K562 (cell line): ENCODE results near the gene THUMPD2.

Experiments
- HIVEP1 ChIP-seq: fragments of 250-450 bp; sonication (Bioruptor Pico); IDR thresholded peaks from 2 replicates; pipeline ENCODE4 v1.4.0; 2020; ENCODE audit warnings: mild to moderate bottlenecking
- NFYB ChIP-seq: IDR thresholded peaks from 2 replicates; pipeline ENCODE4 v1.6.1; 2011; ENCODE audit warnings: mild to moderate bottlenecking, moderate library complexity; ENCODE audit not compliant: insufficient read length; ENCODE audit errors: extremely low read depth
- PHF8 ChIP-seq: fragments of 200-600 bp; sonication (generic); IDR thresholded peaks from 2 replicates; pipeline ENCODE4 v1.6.1; 2012; ENCODE audit warnings: mixed run types, mild to moderate bottlenecking, inconsistent platforms, low read length, moderate library complexity, borderline replicate concordance
- RFX5 ChIP-seq: IDR thresholded peaks from 2 replicates; pipeline ENCODE4 v1.6.1; 2011; ENCODE audit warnings: low read depth, mild to moderate bottlenecking, improper control_type of control experiment, low read length
- STAT5B ChIP-seq: fragments of 250-450 bp; sonication (Bioruptor Pico); IDR thresholded peaks from 2 replicates; pipeline ENCODE4 v1.8.0; 2021; ENCODE audit warnings: mild to moderate bottlenecking, inconsistent platforms
- TF ChIP-seq, protein P1 (sequence below): fragments of 450-650 bp; IDR thresholded peaks from 2 replicates; pipeline ENCODE4 v1.6.1; 2016; ENCODE audit warnings: mild to moderate bottlenecking, moderate library complexity
- TF ChIP-seq, protein P2 (sequence below), 3 experiments: IDR thresholded peaks in 2 of 3; conservative IDR thresholded peaks in 1 of 3; 2 replicates each; pipeline ENCODE4 v1.5.1; 2011 to 2012; ENCODE audit warnings: low read length in 3 of 3, mild to moderate bottlenecking in 3 of 3, control low read depth in 2 of 3, improper control_type of control experiment in 1 of 3, inconsistent platforms in 1 of 3, low read depth in 1 of 3, mixed read lengths in 1 of 3, moderate library complexity in 1 of 3; ENCODE audit not compliant: insufficient read depth in 2 of 3

DNA sequence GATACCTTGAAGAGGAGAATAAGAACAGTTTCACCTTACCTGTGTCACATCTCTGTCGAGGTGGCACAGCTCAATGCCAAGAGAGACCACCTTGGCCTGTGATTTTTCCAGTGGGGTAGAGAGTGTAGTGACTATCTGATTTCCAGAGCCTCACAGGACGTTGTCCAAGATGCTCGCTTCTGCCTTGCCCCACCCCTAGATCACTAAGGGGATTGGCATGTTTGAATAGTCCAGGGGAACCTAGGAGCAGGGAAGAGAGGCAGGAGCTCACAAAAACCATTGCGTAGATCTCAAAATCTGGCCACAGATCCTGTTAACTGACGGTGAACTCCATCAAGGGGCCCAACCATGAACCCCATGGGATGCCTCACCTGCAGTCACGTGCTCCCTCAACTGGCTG lies 89.2 kb downstream of the THUMPD2 start:
- TF ChIP-seq STAT5B (no peak), HIVEP1 (CRISPR knock-in tag) (no peak), PHF8 (no peak), NFYB (no peak), RFX5 (no peak)
- TF ChIP-seq, protein P1, sequence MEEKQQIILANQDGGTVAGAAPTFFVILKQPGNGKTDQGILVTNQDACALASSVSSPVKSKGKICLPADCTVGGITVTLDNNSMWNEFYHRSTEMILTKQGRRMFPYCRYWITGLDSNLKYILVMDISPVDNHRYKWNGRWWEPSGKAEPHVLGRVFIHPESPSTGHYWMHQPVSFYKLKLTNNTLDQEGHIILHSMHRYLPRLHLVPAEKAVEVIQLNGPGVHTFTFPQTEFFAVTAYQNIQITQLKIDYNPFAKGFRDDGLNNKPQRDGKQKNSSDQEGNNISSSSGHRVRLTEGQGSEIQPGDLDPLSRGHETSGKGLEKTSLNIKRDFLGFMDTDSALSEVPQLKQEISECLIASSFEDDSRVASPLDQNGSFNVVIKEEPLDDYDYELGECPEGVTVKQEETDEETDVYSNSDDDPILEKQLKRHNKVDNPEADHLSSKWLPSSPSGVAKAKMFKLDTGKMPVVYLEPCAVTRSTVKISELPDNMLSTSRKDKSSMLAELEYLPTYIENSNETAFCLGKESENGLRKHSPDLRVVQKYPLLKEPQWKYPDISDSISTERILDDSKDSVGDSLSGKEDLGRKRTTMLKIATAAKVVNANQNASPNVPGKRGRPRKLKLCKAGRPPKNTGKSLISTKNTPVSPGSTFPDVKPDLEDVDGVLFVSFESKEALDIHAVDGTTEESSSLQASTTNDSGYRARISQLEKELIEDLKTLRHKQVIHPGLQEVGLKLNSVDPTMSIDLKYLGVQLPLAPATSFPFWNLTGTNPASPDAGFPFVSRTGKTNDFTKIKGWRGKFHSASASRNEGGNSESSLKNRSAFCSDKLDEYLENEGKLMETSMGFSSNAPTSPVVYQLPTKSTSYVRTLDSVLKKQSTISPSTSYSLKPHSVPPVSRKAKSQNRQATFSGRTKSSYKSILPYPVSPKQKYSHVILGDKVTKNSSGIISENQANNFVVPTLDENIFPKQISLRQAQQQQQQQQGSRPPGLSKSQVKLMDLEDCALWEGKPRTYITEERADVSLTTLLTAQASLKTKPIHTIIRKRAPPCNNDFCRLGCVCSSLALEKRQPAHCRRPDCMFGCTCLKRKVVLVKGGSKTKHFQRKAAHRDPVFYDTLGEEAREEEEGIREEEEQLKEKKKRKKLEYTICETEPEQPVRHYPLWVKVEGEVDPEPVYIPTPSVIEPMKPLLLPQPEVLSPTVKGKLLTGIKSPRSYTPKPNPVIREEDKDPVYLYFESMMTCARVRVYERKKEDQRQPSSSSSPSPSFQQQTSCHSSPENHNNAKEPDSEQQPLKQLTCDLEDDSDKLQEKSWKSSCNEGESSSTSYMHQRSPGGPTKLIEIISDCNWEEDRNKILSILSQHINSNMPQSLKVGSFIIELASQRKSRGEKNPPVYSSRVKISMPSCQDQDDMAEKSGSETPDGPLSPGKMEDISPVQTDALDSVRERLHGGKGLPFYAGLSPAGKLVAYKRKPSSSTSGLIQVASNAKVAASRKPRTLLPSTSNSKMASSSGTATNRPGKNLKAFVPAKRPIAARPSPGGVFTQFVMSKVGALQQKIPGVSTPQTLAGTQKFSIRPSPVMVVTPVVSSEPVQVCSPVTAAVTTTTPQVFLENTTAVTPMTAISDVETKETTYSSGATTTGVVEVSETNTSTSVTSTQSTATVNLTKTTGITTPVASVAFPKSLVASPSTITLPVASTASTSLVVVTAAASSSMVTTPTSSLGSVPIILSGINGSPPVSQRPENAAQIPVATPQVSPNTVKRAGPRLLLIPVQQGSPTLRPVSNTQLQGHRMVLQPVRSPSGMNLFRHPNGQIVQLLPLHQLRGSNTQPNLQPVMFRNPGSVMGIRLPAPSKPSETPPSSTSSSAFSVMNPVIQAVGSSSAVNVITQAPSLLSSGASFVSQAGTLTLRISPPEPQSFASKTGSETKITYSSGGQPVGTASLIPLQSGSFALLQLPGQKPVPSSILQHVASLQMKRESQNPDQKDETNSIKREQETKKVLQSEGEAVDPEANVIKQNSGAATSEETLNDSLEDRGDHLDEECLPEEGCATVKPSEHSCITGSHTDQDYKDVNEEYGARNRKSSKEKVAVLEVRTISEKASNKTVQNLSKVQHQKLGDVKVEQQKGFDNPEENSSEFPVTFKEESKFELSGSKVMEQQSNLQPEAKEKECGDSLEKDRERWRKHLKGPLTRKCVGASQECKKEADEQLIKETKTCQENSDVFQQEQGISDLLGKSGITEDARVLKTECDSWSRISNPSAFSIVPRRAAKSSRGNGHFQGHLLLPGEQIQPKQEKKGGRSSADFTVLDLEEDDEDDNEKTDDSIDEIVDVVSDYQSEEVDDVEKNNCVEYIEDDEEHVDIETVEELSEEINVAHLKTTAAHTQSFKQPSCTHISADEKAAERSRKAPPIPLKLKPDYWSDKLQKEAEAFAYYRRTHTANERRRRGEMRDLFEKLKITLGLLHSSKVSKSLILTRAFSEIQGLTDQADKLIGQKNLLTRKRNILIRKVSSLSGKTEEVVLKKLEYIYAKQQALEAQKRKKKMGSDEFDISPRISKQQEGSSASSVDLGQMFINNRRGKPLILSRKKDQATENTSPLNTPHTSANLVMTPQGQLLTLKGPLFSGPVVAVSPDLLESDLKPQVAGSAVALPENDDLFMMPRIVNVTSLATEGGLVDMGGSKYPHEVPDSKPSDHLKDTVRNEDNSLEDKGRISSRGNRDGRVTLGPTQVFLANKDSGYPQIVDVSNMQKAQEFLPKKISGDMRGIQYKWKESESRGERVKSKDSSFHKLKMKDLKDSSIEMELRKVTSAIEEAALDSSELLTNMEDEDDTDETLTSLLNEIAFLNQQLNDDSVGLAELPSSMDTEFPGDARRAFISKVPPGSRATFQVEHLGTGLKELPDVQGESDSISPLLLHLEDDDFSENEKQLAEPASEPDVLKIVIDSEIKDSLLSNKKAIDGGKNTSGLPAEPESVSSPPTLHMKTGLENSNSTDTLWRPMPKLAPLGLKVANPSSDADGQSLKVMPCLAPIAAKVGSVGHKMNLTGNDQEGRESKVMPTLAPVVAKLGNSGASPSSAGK: no peak
- TF ChIP-seq, protein P2, sequence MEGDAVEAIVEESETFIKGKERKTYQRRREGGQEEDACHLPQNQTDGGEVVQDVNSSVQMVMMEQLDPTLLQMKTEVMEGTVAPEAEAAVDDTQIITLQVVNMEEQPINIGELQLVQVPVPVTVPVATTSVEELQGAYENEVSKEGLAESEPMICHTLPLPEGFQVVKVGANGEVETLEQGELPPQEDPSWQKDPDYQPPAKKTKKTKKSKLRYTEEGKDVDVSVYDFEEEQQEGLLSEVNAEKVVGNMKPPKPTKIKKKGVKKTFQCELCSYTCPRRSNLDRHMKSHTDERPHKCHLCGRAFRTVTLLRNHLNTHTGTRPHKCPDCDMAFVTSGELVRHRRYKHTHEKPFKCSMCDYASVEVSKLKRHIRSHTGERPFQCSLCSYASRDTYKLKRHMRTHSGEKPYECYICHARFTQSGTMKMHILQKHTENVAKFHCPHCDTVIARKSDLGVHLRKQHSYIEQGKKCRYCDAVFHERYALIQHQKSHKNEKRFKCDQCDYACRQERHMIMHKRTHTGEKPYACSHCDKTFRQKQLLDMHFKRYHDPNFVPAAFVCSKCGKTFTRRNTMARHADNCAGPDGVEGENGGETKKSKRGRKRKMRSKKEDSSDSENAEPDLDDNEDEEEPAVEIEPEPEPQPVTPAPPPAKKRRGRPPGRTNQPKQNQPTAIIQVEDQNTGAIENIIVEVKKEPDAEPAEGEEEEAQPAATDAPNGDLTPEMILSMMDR (IDR thresholded peaks at IDR 0.05 in 2 of 3, conservative IDR thresholded peaks at IDR 0.05 in 1 of 3; ENCODE audit: insufficient read depth in 2 of 3, low read depth in 1 of 3, low read length in 3 of 3): no peak
